ENCODE results near the gene PTCD2.
A peak's percentile ranks its signal among the peaks of the same experiment; 100 is the strongest.
"Not testable (repeated sequence)": the region's sequence is repeated elsewhere in the genome, so short reads cannot be mapped to it uniquely, and the experiment has no call there.

The PTCD2 gene

DNA sequence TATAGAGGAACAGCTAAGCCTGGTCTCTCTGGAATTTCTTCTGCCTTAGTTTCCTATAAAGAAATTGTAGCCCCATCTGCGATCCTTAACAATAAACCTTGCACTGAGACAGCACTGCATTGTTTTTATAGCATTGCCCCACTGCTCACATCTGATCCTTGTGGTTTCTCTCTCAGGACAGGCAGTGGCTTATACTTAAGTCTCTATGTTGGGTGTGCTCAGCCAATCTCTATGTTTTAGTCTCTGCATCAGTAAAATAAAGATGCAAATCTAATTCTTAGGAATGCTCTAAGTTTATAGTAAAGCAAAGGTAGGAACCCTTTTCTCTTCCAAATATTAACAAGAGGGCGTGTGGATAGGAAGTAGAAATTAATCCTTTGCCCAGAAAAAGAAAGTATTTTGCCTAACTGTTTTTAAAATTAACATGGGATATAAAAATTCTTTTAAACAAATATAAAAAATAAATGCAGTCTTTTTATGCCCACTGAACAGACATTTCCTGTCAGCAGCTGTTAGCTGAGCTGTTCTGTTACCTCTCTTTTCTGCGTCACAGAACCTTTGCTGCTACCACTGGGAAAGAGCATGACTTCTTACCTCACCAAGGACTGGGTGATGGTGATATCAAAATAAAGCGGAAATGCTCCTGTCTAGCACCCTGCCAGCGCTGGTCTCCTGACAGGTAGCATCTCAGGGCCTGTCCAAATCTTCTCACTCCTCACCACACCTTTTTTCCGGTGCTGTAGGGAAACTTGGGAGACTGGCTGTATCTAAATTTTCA lies 29.6 kb upstream of the PTCD2 start:
- no peaks in the 10 kb centered on the region for H3K9me3 Mint-ChIP-seq (ENCODE audit: low read depth)
- H3K27ac Mint-ChIP-seq = no peak overlapping the region
- H3K36me3 Mint-ChIP-seq = peaks cover 22% of the 10 kb centered on the region
- H3K4me1 Mint-ChIP-seq (ENCODE audit: low read depth) = no peaks in the 10 kb centered on the region
- no peaks in the 10 kb centered on the region for H3K27me3 Mint-ChIP-seq
- H3K4me3 Mint-ChIP-seq = no peak overlapping the region

DNA sequence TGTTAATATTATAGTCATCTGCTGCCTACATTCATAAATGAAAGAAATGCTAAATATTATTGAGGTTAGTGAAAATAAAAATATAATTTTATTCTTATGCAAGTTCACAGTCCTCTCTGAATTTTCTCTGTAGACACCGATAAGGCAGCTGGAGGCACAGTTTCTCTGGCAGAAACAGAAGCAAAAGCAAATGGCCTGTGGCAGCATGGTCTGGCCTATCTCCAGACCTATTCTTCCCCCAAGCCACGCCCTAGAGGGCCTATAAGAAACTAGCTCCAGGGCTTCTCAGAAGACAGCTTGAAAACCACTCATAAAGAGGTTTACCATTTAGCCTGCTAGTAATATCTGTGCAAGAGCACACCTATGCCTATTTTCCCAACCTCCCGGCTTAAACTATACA lies 28.6 kb upstream of the PTCD2 start:
- Mint-ChIP-seq H3K27ac (no peak overlapping the region), H3K9me3 (ENCODE audit: low read depth) (no peaks in the 10 kb centered on the region), H3K27me3 (no peaks in the 10 kb centered on the region), H3K36me3 (peaks cover 25% of the 10 kb centered on the region), H3K4me1 (ENCODE audit: low read depth) (no peaks in the 10 kb centered on the region), H3K4me3 (no peak overlapping the region)

DNA sequence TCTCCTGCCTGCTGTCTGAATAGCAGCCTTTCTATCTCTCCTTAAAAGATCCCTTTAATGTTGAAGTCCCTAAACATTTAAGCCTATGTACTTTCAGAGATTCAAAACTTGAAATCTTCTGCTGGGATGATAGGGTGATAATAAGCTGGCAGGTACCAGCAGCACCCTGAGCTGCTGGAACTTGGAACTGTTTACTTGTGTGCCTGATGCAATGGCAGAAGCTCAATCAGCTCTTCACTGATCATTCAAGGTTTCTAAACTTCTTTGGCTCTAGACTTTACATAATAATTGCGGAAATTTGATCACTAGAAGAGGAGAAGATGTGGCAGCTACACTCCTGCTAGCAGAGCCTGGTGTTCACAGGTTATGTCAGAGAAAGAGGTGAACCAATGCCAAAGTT lies 27.8 kb upstream of the PTCD2 start:
- Mint-ChIP-seq H3K27ac (no peak overlapping the region), H3K27me3 (no peaks in the 10 kb centered on the region), H3K4me3 (no peak overlapping the region), H3K4me1 (ENCODE audit: low read depth) (peaks cover 2% of the 10 kb centered on the region), H3K36me3 (peaks cover 24% of the 10 kb centered on the region), H3K9me3 (ENCODE audit: low read depth) (no peaks in the 10 kb centered on the region)

DNA sequence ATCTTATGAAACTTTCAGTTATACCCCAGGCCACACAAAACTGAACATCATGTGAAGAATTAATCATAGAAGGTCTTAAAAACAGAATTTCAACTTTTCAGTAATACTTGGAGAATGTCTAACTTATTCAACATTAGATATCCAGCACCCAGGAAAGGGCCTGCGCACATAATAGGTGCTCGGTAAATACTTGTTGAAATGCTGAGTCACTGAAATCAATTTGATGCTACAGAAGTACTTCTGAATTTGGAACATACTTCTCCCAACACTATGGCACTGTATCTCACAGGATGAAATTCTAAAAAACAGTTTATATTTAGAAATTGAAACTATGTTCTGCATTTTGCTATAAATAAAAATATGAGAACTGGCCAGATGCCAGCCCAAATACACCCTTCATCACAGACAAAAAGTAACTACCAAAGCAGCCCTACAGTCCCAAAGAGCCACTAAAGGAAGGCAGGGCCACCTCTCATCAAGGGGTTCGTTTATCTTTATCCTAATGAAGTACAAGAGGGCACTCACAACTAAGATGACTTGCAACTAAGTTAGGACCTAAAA lies 26.6 kb upstream of the PTCD2 start:
- Mint-ChIP-seq H3K27me3 (no peaks in the 10 kb centered on the region), H3K27ac (no peak overlapping the region), H3K4me3 (no peak overlapping the region), H3K36me3 (peaks cover 19% of the 10 kb centered on the region), H3K9me3 (ENCODE audit: low read depth) (no peaks in the 10 kb centered on the region), H3K4me1 (ENCODE audit: low read depth) (peaks cover 7% of the 10 kb centered on the region)

DNA sequence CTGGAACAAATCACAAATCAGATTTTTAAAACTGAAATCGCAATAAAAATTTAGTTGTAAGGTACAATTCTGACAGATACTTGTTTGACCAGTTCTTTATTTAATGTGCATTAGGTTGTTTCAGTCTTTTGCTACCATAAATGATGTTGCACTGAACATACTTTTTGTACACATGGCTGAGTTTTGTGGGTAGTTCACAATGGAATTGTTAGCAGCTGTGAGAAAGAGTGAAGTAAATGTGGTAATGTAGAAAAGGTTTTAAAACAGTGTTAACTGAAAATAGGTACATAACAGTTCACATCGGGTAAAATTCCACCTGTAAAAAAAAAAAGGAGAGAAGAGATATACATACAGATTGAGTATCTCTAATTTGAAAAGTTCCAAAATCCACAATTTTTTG lies 25.7 kb upstream of the PTCD2 start:
- peaks cover 16% of the 10 kb centered on the region for H3K36me3 Mint-ChIP-seq
- no peak overlapping the region for H3K27ac Mint-ChIP-seq
- H3K9me3 Mint-ChIP-seq (ENCODE audit: low read depth) = no peaks in the 10 kb centered on the region
- no peaks in the 10 kb centered on the region for H3K27me3 Mint-ChIP-seq
- H3K4me3 Mint-ChIP-seq = no peak overlapping the region
- H3K4me1 Mint-ChIP-seq (ENCODE audit: low read depth) = peaks cover 7% of the 10 kb centered on the region

DNA sequence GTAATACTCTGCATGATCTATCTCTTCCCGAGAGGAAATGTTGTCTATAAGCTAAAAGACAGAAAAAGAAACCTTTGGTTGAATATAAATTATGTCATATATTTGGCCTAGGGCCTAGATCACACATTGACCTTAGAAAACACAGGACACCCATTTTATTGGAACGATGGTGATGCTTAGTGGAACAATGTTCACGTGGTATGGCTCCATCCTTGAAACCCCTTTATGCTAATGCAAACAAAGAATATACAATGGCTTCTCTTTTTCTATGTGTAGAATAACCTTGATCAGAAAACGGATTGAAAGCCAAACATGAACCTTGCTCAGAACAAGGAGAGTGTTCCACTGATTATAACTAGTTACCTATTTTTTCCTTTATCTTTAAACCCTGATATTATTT lies 24.6 kb upstream of the PTCD2 start:
- H3K4me3 Mint-ChIP-seq = no peak overlapping the region
- H3K36me3 Mint-ChIP-seq = peaks cover 15% of the 10 kb centered on the region
- H3K27me3 Mint-ChIP-seq = no peaks in the 10 kb centered on the region
- peaks cover 16% of the 10 kb centered on the region for H3K4me1 Mint-ChIP-seq (ENCODE audit: low read depth)
- no peak overlapping the region for H3K27ac Mint-ChIP-seq
- no peaks in the 10 kb centered on the region for H3K9me3 Mint-ChIP-seq (ENCODE audit: low read depth)

DNA sequence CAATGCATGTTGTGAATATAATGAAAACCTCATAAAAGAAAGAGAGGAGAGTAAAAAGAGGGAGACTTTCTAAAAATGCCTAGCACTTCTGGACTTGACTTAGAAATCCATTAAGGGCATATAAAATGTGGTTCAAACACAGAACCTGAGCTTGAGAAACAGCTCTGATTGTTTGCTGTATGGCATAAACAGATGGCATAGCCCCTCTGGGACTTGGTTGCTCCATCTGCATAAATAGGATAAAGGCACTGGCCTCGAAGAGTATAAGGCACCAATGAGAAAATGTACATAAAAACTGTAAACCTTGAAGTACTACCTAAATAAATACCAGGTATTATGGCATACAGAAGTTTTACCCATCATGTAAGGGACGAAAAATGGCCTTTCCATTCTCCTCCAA lies 23.9 kb upstream of the PTCD2 start:
- no peaks in the 10 kb centered on the region for H3K9me3 Mint-ChIP-seq (ENCODE audit: low read depth)

DNA sequence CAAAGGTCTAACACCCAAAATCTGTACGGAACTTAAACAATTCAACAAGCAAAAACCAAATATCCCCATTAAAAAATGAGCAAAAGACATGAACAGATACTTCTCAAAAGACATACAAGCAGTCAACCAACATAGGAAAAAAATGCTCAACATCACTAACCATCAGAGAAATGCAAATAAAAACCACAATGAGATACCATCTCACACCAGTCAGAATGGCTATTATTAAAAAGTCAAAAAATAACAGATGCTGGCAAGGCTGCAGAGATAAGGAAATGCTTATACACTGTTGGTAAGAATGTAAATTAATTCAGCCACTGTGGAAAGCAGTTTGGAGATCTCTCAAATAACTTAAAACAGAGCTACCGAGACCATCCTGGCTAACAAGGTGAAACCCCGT lies 22.0 kb upstream of the PTCD2 start:
- H3K27ac Mint-ChIP-seq; H3K27me3 Mint-ChIP-seq; H3K4me3 Mint-ChIP-seq; H3K9me3 Mint-ChIP-seq (ENCODE audit: low read depth): not testable (repeated sequence)
- peaks cover 28% of the 10 kb centered on the region for H3K4me1 Mint-ChIP-seq (ENCODE audit: low read depth)
- H3K36me3 Mint-ChIP-seq = peaks cover 18% of the 10 kb centered on the region

More for the DNA sequence above, 23.9 kb upstream of the PTCD2 start:
- no peak overlapping the region for H3K27ac Mint-ChIP-seq
- H3K27me3 Mint-ChIP-seq = no peaks in the 10 kb centered on the region
- peaks cover 15% of the 10 kb centered on the region for H3K36me3 Mint-ChIP-seq
- H3K4me3 Mint-ChIP-seq = no peak overlapping the region
- peaks cover 20% of the 10 kb centered on the region for H3K4me1 Mint-ChIP-seq (ENCODE audit: low read depth)

DNA sequence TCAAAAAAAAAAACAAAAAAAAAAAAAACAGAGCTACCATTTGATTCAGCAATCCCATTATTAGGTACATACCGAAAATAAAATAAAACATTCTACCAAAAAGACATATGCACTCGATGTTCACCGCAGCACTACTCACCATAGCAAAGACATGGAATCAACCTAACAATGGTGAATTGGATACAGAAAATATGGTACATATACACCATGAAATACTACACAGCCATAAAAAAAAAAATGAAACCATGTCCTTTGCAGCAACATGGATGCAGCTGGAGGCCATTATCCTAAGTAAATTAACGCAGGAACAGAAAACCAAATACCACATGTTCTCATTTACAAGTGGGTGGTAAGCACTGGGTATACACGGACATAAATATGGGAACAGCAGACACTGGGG lies 21.5 kb upstream of the PTCD2 start:
- Mint-ChIP-seq H3K9me3 (ENCODE audit: low read depth) (no peaks in the 10 kb centered on the region), H3K27me3 (no peaks in the 10 kb centered on the region), H3K4me1 (ENCODE audit: low read depth) (peaks cover 32% of the 10 kb centered on the region), H3K4me3 (no peak overlapping the region), H3K36me3 (peaks cover 18% of the 10 kb centered on the region), H3K27ac (no peak overlapping the region)

DNA sequence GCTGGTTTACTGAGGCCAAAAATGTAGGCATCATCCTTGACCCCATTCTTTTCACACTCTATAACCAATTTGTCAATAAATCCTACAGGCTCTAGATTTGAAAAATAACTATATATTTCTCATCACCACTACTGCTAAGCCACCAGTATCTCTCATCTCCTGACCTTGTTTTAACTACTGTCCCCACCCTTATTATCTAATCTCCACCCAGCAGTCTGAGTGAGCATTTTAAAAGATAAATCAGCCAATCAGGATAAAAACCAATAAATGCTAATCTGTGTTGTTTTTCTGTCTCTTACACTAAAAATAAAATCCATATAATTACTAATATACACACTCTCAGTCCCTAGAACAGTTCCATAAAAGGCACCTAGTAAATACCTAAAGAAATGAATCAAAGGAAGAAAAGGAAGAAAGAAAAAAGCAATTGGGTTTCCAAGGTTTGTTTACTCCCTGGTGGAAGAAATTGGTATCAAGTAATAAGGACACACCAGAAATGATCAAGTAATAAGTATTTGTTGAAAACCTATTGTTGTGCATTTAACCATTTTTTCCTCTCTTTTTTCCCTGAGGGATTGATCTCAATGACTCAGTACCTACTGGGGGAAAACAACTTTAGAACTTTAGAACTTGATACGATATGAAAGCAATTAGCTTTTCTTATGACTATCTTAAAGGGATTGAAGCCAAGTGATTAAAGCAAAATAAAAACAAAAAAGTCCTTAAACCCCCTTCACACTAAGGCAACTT lies 19.4 kb upstream of the PTCD2 start:
- Mint-ChIP-seq H3K27me3 (no peaks in the 10 kb centered on the region), H3K27ac (no peak overlapping the region), H3K4me3 (no peak overlapping the region), H3K4me1 (ENCODE audit: low read depth) (peaks cover 46% of the 10 kb centered on the region), H3K36me3 (peaks cover 16% of the 10 kb centered on the region), H3K9me3 (ENCODE audit: low read depth) (no peaks in the 10 kb centered on the region)

DNA sequence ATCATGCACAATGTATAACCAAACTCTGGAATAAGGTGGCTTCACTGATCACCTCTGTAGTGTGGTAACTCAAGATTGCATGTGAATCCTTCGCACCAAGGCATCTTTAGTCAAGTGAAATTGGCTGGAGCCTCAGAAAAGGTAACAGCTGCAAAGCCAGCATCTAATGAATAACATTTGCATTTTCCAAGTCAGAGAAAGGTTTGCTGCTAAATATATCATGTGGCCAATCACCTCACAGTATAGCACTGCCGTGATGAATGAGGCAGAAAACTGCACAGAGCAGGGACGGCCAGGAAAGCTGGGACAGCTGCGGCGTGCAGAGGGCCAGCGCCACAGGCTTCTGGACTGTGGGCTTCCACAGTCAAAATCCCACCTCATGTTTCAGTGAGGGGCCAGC lies 18.6 kb upstream of the PTCD2 start:
- H3K4me3 Mint-ChIP-seq = no peak overlapping the region
- H3K9me3 Mint-ChIP-seq (ENCODE audit: low read depth) = no peaks in the 10 kb centered on the region
- H3K36me3 Mint-ChIP-seq = peaks cover 12% of the 10 kb centered on the region
- H3K27ac Mint-ChIP-seq = no peak overlapping the region
- peaks cover 48% of the 10 kb centered on the region for H3K4me1 Mint-ChIP-seq (ENCODE audit: low read depth)
- H3K27me3 Mint-ChIP-seq = no peaks in the 10 kb centered on the region

DNA sequence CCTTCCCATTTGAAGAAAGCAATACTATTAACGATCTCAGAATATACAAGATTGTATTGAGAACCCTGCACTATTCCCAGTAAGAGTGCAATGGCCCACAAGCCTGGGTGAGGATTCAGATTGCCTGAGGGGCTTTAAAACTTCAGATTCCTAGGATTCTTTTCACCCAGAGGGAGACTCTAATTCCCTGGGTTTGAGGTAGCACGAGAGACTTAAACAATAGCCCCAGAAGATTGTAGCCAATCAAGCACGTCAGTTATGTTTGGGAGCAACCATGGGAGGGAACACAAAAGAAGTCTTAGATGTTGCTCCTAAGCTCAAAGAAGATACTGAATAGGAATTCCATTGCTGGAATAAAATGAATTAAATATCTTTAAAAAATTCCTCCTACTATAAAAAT lies 18.0 kb upstream of the PTCD2 start:
- Mint-ChIP-seq H3K27ac (no peak overlapping the region), H3K27me3 (no peaks in the 10 kb centered on the region), H3K9me3 (ENCODE audit: low read depth) (no peaks in the 10 kb centered on the region), H3K4me3 (no peak overlapping the region), H3K36me3 (peaks cover 12% of the 10 kb centered on the region), H3K4me1 (ENCODE audit: low read depth) (peaks cover 47% of the 10 kb centered on the region)

DNA sequence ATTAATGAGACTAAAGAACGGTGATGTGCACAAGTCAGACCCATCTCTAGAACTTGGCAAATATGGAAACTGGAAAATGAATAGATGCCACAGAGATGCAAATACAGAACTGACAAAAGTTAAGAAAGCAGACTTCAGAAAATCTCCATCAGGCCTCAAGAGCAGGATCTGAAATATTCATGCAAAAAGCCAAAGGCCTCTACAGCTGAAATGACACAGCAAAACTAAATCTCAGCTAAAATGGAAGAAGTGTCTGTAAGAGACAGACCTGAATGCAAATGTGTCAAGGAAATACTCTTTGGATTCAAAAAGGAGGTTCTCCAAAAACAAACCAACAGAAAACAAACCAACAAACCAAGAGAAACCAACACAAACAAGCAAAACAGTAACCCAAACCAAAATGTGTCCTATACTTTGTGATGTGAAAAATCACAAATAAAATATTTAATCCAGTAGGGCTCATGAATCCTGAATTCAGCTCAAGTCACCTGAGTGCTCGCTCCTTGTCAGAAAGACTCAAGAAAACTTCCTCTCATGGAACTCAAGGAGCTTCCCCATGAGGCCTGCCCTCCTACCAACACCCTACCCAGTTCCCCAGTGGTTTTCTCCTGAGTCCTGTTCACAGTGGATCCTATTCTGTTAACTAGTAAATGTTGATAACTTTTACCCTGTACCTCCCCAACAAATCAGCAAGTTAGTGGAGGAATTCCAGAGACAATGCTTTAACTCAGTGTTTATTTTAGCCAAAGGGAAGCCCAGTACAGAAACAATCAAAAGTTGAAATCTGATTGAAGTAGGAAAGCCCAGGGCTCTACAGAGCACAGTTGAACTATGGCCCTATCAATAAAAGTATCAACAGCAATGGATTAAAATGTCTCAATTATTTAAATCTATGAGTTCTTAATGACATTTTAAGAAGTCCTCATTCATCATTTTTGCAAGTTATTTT lies 14.7 kb upstream of the PTCD2 start:
- Mint-ChIP-seq H3K36me3 (peaks cover 3% of the 10 kb centered on the region), H3K27me3 (no peaks in the 10 kb centered on the region), H3K27ac (peak overlapping the region; percentile 22), H3K4me1 (ENCODE audit: low read depth) (peaks cover 45% of the 10 kb centered on the region), H3K4me3 (no peak overlapping the region), H3K9me3 (ENCODE audit: low read depth) (no peaks in the 10 kb centered on the region)

DNA sequence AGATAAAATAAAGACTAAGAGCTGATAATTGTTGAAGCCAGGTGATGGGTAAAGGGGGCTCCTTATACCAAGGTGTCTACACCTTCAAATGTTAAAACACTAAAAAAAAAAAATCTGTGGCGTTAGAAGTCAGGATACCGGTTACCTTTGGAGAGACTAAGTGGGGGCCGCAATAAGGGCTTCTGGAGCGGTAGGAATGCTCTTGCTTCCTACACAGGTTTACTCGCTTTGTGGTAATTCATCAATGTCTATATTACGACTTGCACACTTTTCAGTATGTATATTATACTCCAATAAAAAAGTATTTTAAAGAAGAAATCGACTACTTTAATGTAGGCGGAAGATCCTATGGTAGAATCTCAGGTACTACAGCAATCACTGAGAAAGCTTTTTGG lies 12.6 kb upstream of the PTCD2 start:
- peak overlapping the region; percentile 89 for H3K4me3 Mint-ChIP-seq
- no peaks in the 10 kb centered on the region for H3K27me3 Mint-ChIP-seq
- H3K36me3 Mint-ChIP-seq = peaks cover 2% of the 10 kb centered on the region
- peak overlapping the region; percentile 95 for H3K27ac Mint-ChIP-seq
- peaks cover 35% of the 10 kb centered on the region for H3K4me1 Mint-ChIP-seq (ENCODE audit: low read depth)
- no peaks in the 10 kb centered on the region for H3K9me3 Mint-ChIP-seq (ENCODE audit: low read depth)

Data from activated naive CD8-positive, alpha-beta T cell (primary cell).